ENCODE measurements around the gene YKT6. TPM values are rescaled to one million over a fixed set of nuclear protein-coding genes. Genes with fewer than 3 reads are reported as not detected.

YKT6 gene
- total and polyA plus RNA-seq, 4 donors = 28.4 to 82.1 (median 55.9) TPM

- H3K4me3 ChIP-seq = no peak overlapping the region
- H3K27me3 ChIP-seq (ENCODE audit: control insufficient read depth in 3 of 3, insufficient read depth in 3 of 3, low read length in 2 of 3) = no peaks in the 10 kb centered on the region
- no peak for DNase-seq
- H3K36me3 ChIP-seq (ENCODE audit: control insufficient read depth in 4 of 4, insufficient read depth in 4 of 4, low read length in 4 of 4) = peaks cover 3 to 30% (median 12%) of the 10 kb centered on the region in 4 donors
- no peak overlapping the region for H3K9ac ChIP-seq (ENCODE audit: insufficient read depth in 1 of 2, low read length in 2 of 2)
- no peak for TF ChIP-seq CTCF (IDR thresholded peaks at IDR 0.05; ENCODE audit: control extremely low read depth, extremely low read depth)
- H3K4me1 ChIP-seq (ENCODE audit: control insufficient read depth in 5 of 5, insufficient read depth in 5 of 5, low read length in 5 of 5) = peaks cover 0 to 7% (median 0%) of the 10 kb centered on the region in 5 donors
- no peak overlapping the region for H3K27ac ChIP-seq (ENCODE audit: low read depth in 1 of 2, low read length in 1 of 2)
- H3K9me3 ChIP-seq (ENCODE audit: control insufficient read depth in 4 of 4, insufficient read depth in 3 of 4, low read length in 3 of 4) = peaks cover 0 to 14% (median 0%) of the 10 kb centered on the region in 4 donors
- WGBS, 2 donors = 91 to 97% methylated on average over 7 of the region's 7 CpGs
- ATAC-seq (ENCODE audit: insufficient read depth, low FRiP score) = no peak
These were observed 14.8 kb downstream of the YKT6 start for GRCh38 chr7:44215531-44215930.

- Histone ChIP-seq H3K4me3 (no peak overlapping the region), H3K9me3 (ENCODE audit: control insufficient read depth in 4 of 4, insufficient read depth in 3 of 4, low read length in 3 of 4) (peaks cover 0 to 14% (median 0%) of the 10 kb centered on the region in 4 donors), H3K4me1 (ENCODE audit: control insufficient read depth in 5 of 5, insufficient read depth in 5 of 5, low read length in 5 of 5) (peaks cover 0 to 7% (median 0%) of the 10 kb centered on the region in 5 donors), H3K27ac (ENCODE audit: low read depth in 1 of 2, low read length in 1 of 2) (no peak overlapping the region), H3K9ac (ENCODE audit: insufficient read depth in 1 of 2, low read length in 2 of 2) (no peak overlapping the region), H3K27me3 (ENCODE audit: control insufficient read depth in 3 of 3, insufficient read depth in 3 of 3, low read length in 2 of 3) (no peaks in the 10 kb centered on the region), H3K36me3 (ENCODE audit: control insufficient read depth in 4 of 4, insufficient read depth in 4 of 4, low read length in 4 of 4) (peaks cover under 1 to 26% (median 8%) of the 10 kb centered on the region in 4 donors)
- no peak for TF ChIP-seq CTCF (IDR thresholded peaks at IDR 0.05; ENCODE audit: control extremely low read depth, extremely low read depth)
- WGBS, 2 donors = 70 to 84% methylated on average over 8 of the region's 8 CpGs
- DNase-seq (no peak), ATAC-seq (ENCODE audit: insufficient read depth, low FRiP score) (no peak)
These were observed 15.2 kb downstream of the YKT6 start for GRCh38 chr7:44216019-44216418.

- peaks cover 0 to 7% (median 0%) of the 10 kb centered on the region in 5 donors for H3K4me1 ChIP-seq (ENCODE audit: control insufficient read depth in 5 of 5, insufficient read depth in 5 of 5, low read length in 5 of 5)
- 78 to 80% methylated on average over 13 of the region's 13 CpGs for WGBS, 2 donors
- H3K4me3 ChIP-seq = no peak overlapping the region
- peaks cover 0 to 14% (median 0%) of the 10 kb centered on the region in 4 donors for H3K9me3 ChIP-seq (ENCODE audit: control insufficient read depth in 4 of 4, insufficient read depth in 3 of 4, low read length in 3 of 4)
- H3K9ac ChIP-seq (ENCODE audit: insufficient read depth in 1 of 2, low read length in 2 of 2) = no peak overlapping the region
- no peak for ATAC-seq (ENCODE audit: insufficient read depth, low FRiP score)
- no peak overlapping the region for H3K27ac ChIP-seq (ENCODE audit: low read depth in 1 of 2, low read length in 1 of 2)
- DNase-seq = peak in 2 of 3 donors; percentile 7 to 30
- peaks cover 0 to 21% (median 3%) of the 10 kb centered on the region in 4 donors for H3K36me3 ChIP-seq (ENCODE audit: control insufficient read depth in 4 of 4, insufficient read depth in 4 of 4, low read length in 4 of 4)
- no peak for TF ChIP-seq CTCF (IDR thresholded peaks at IDR 0.05; ENCODE audit: control extremely low read depth, extremely low read depth)
- no peaks in the 10 kb centered on the region for H3K27me3 ChIP-seq (ENCODE audit: control insufficient read depth in 3 of 3, insufficient read depth in 3 of 3, low read length in 2 of 3)
These were observed 15.9 kb downstream of the YKT6 start for GRCh38 chr7:44216521-44217222.

All from lung (tissue), 12 donors.